ENCODE results near the gene MIPOL1.

Gene MIPOL1

DNA sequence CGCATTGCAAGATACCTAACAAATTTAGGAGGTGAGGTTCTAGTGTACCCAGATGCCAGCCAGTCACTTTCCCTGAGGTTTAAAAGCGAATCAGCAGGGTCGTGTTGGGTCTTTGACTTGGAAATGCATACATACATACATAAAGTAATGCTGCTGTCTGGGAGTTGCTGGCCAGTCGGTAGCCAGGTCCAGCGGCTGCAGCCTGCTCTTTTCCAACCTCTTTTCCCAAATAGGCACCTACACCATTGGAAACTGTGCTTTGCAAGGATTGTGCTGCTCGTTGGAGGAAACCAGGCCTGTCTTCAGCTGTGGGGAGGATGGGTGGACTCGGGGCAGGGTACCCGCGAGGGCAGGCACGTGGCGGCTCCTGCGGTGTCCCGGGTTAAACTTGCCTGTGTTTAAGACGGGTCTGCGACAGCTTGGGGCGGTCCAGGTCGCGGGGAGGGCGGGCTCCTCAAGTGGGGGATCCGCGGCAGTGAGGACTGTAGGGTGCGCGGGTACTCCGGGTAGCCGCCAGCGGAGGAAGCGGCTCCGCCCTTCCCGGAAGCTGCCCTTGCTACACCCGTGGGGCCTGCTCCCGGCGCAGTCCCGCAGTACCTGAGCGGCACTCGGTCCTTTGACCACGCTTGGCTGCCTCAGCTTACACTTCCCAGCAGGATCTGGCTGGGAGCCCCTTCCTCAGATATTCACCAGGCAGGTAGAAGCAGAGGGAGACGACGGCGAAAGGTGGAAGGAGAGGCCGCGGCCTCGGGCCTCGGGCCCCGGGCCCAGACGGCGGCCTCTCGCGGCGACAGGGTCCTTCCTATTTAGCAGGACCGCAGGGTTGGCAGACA lies 400.4 kb downstream of the MIPOL1 start:
- DNase-seq (ENCODE audit: low read depth) = no peak

DNA sequence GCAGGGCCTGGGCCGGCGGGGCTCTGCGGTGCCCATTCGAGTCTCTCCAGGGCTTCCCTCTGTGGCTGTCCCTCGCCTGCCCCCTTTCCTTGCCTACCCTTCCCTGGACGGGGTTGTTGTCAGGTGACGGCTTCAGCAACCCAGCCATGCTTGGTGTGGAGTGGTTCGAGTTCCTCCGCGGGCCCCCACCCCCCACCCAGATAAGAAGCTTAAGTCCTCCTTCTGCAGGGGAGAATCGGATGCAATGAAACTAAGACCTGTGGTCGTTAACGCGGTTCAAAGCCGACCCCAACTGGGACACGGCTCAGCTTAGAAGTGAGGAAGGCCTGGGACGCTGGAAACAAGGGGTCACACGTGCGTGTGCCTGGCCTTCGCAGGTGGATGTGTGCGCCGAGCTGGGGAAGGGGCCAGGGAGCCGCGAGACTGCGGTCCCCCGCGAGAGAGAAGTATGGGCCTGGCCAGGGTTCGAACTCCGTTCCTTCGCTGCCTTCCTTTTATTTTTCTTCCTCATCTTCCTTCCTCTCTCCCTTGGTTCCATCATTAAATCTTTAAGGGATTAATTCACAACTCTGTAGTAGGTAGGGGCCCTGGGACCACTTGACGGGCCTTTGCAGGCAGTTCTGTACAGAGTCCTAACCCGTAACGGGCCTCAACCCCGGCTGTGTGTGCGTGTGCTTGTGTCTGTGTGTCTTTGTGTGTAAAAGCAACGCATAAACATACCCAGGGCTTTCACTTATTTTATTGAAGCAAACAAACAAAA lies 401.2 kb downstream of the MIPOL1 start:
- DNase-seq (ENCODE audit: low read depth) = no peak

DNA sequence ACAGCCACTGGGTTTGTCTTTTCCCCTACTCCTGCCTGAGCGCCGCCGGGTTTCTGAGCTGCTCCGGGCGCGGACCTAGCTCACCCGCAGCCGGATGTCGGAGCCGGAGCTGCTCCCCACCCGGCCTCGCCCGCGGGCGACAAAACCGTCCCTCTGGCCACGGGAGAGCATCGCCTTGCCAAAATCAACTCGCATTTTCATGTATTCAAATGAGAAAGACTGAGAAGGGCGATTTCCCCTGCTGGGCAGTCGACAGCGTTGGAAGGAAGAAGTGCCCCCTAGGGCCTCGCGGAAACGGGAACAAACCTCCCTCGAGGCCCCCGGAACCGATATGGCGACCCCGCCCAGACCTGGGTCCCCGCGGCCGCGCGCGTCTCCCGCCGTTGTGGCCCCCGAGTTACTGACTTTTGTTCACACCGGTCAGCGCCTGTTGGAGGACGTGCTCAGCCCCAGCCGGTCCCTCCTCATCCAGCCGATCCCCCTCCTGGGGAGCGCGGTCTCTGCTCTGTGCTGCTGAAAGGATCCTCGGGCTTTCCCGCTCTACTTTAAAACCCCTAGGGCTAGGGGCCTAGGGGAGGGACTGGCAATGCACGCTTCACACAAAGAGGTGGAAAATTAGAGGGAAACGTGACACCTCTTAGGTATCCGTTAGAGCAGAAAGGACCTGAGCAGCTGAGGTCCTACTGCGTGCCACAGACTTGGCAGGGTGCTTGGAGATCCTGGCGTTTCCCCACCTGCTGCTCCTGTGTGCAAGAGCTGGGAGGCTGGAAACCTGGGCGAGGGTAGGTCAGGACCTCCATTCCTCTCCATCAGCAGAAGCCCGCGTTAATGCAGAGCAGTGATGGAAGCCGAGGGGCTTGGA lies 402.0 kb downstream of the MIPOL1 start:
- DNase-seq (ENCODE audit: low read depth) = no peak

DNA sequence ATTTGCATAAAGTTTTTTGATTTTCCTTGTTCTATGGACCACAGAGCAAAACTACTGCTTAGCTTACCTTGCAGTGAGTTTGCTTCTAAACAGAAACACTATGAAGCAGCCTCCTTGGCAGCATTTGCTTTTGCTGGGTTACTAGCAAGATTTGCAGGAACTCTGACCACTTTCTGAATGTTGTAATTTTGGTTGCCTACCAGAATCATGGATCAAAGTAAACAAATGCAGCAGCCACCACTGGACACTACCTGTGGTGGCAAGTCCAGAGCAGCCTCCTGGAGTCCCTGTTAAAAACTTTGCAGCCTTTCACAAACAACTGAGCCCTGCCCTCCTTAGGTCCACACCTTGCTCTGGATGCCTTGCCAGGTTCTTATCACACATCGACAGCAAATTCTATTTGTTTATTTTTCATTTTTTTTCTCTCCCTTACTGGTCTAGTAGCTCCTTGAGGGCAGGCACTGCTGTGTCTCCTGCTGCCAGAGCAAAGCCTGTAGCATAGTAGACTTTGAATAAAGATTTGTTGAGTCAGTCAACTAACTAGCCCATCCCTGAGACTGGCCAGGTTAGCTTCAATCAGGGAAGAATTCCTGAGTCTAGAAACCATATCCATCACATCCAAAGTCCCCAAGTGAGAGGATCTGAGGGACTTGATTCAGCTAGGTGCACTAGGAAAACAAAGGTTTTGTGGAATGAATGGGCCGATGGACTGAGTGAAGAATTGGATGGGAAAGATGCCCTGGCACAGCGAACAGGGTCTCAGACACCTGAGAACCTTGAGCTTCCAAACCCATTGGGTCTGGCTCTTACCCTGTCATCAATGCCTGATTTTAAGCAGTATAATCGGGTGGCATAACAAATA lies 403.4 kb downstream of the MIPOL1 start:
- no peak for DNase-seq (ENCODE audit: low read depth)

DNA sequence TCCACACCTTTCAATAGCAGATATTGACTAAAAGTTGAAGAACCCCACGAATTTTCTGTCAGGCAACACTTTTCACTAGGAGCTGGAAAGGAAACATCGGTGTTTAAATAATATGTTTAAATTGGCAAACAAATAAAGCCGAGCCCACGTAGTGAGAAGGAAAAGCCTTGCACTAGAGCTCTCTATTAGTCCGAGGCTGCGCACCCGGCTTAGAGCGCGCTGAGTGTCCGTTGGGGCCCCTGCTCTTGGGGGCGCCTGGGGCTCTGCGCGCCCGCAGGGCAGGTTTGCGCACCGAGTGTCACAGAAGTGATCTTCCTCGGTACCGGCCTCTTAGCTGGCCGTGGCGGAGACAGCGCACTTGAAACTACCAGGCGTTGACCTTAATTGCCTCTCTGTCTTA lies 404.1 kb downstream of the MIPOL1 start:
- no peak for DNase-seq (ENCODE audit: low read depth)
